ENCODE measurements around the gene ZNRF1.
"Not testable (repeated sequence)": the region's sequence is repeated elsewhere in the genome, so short reads cannot be mapped to it uniquely, and the experiment has no call there.

The ZNRF1 gene

GRCh38 chr16:75120253-75120652 is 121.4 kb downstream of the ZNRF1 start:
- H3K4me3 ChIP-seq (ENCODE audit: low read depth, low read length) = no peak overlapping the region
- no peak for DNase-seq (ENCODE audit: low read depth)
- TF ChIP-seq POLR2A (IDR thresholded peaks at IDR 0.05; ENCODE audit: extremely low read depth, insufficient read length) = no peak
- TF ChIP-seq, protein P1, sequence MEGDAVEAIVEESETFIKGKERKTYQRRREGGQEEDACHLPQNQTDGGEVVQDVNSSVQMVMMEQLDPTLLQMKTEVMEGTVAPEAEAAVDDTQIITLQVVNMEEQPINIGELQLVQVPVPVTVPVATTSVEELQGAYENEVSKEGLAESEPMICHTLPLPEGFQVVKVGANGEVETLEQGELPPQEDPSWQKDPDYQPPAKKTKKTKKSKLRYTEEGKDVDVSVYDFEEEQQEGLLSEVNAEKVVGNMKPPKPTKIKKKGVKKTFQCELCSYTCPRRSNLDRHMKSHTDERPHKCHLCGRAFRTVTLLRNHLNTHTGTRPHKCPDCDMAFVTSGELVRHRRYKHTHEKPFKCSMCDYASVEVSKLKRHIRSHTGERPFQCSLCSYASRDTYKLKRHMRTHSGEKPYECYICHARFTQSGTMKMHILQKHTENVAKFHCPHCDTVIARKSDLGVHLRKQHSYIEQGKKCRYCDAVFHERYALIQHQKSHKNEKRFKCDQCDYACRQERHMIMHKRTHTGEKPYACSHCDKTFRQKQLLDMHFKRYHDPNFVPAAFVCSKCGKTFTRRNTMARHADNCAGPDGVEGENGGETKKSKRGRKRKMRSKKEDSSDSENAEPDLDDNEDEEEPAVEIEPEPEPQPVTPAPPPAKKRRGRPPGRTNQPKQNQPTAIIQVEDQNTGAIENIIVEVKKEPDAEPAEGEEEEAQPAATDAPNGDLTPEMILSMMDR (IDR thresholded peaks at IDR 0.05; ENCODE audit: low read depth, low read length) = no peak

- TF ChIP-seq MYC (IDR thresholded peaks at IDR 0.05; ENCODE audit: low read depth, low read length) (no peak), POLR2A (IDR thresholded peaks at IDR 0.05; ENCODE audit: extremely low read depth, insufficient read length) (no peak), MAX (IDR thresholded peaks at IDR 0.05; ENCODE audit: low read depth, low read length) (no peak)
- TF ChIP-seq, protein P1 (IDR thresholded peaks at IDR 0.05; ENCODE audit: low read depth, low read length) = no peak
- no peak overlapping the region for H3K4me3 ChIP-seq (ENCODE audit: low read depth, low read length)
- DNase-seq (ENCODE audit: low read depth) = no peak
These were observed 123.2 kb downstream of the ZNRF1 start for GRCh38 chr16:75121949-75122568.

GRCh38 chr16:75122609-75123008 is 123.8 kb downstream of the ZNRF1 start:
- TF ChIP-seq MAX (IDR thresholded peaks at IDR 0.05; ENCODE audit: low read depth, low read length) (no peak), MYC (IDR thresholded peaks at IDR 0.05; ENCODE audit: low read depth, low read length) (no peak), POLR2A (IDR thresholded peaks at IDR 0.05; ENCODE audit: extremely low read depth, insufficient read length) (no peak)
- TF ChIP-seq, protein P1 (IDR thresholded peaks at IDR 0.05; ENCODE audit: low read depth, low read length) = no peak
- no peak for DNase-seq (ENCODE audit: low read depth)

DNA sequence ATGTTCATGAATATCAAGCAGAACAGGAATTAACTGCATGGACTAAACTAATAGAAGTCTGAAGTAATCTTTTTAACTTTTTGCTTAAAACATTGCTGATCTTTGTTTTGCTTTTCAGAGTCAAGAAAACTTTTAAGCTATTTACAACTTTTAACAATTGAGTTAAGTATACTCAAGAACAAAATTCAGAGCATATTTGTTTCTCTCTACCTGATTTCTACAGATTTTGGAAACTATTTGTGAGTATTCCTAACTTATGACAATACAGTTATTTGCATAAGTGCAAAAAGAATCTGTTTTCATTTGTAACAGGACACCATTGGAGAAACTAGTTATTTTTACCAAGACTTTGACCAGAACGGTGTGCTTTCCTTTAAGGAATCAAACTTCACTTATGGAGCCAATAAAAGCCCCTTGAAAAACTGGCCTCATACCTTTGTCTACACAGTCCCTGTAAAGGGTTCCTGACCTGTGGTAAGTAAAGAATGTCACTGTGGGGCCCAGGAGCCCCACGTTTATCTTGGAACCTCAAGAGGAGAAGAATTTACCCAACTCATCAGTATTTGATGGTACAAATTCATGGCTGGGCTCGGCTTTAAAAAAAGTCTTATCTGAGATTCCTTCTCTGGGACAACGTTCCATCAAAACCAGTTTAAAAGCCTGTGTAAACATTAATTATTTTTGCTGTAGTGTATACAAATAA is 129.0 kb downstream of the ZNRF1 start:
- TF ChIP-seq MYC (IDR thresholded peaks at IDR 0.05; ENCODE audit: low read depth, low read length) (no peak), POLR2A (IDR thresholded peaks at IDR 0.05; ENCODE audit: extremely low read depth, insufficient read length) (no peak), MAX (IDR thresholded peaks at IDR 0.05; ENCODE audit: low read depth, low read length) (no peak)
- TF ChIP-seq, protein P1 (IDR thresholded peaks at IDR 0.05; ENCODE audit: low read depth, low read length) = no peak
- DNase-seq (ENCODE audit: low read depth) = no peak
- H3K4me3 ChIP-seq (ENCODE audit: low read depth, low read length) = no peak overlapping the region

More at GRCh38 chr16:75122609-75123008, 123.8 kb downstream of the ZNRF1 start:
- no peak overlapping the region for H3K4me3 ChIP-seq (ENCODE audit: low read depth, low read length)

DNA sequence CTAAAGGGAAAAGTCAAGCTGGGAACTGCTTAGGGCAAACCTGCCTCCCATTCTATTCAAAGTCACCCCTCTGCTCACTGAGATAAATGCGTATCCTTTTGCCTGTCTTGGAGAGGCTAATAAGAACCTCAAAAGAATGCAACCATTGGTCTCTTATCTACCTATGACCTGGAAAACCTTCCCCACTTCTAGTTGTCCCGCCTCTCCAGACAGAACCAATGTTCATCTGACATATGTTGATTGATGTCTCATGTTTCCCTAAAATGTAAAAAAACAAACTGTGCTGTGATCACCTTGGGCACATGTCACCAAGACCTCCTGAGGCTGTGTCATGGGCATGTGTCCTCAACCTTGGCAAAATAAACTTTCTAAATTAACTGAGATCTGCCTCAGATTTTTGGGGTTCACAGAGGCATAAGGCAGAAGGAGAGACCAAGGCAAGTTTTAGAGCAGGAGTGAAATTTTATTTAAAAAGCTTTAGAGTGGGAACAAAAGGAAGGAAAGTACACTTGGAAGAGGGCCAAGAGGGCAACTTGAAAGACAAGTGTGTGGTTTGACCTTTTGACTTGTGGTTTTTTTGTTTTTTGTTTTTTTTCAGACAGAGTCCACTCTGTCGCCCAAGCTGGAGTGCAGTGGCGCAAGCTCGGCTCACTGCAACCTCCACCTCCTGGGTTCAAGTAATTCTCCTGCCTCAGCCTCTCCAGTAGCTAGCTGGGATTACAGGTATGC is 130.8 kb downstream of the ZNRF1 start:
- DNase-seq (ENCODE audit: low read depth) = peak; percentile 63
- H3K4me3 ChIP-seq (ENCODE audit: low read depth, low read length) = not testable (repeated sequence)

DNA sequence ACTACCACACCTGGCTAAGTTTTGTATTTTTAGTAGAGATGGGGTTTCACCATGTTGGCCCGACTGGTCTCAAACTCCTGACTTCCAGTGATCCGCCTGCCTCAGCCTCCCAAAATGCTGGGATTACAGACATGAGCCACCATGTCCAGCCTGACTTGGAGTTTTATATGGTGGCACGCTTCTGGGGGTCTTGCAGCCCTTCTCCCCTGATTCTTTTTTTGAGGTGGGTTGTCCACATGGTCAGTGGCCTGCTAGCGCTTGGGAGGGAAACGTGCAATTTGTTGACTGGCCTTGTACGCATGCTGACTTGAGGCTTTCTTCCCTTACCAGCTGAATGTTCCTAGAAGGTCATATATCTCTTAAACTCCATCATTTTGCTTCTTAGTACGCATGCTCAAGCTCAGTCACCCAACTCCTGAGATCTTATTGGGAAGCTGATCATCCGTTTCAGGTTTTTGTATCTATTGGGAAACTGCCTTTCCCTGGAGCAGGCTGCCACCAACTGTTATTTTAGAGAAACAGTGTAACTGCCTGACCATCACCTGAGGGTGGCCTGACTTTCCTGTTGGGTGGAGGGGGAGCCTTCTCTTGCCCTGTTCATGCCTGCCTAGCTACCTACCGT is 131.4 kb downstream of the ZNRF1 start:
- peak; percentile 43 for DNase-seq (ENCODE audit: low read depth)
- H3K4me3 ChIP-seq (ENCODE audit: low read depth, low read length) = no peak overlapping the region
- TF ChIP-seq POLR2A (IDR thresholded peaks at IDR 0.05; ENCODE audit: extremely low read depth, insufficient read length) = no peak
- TF ChIP-seq MYC (IDR thresholded peaks at IDR 0.05; ENCODE audit: low read depth, low read length) = no peak
- TF ChIP-seq, protein P1 (IDR thresholded peaks at IDR 0.05; ENCODE audit: low read depth, low read length) = no peak
- TF ChIP-seq MAX (IDR thresholded peaks at IDR 0.05; ENCODE audit: low read depth, low read length) = no peak
